Measurements from ENCODE around the gene A1BG.

Gene A1BG

GRCh38 chr19:58366585-58367430, 13.5 kb upstream of the A1BG start:
- H3K4me3 ChIP-seq (ENCODE audit: low read depth, low read length) = no peak overlapping the region
- DNase-seq (ENCODE audit: low read depth) = no peak
- TF ChIP-seq, protein P1, sequence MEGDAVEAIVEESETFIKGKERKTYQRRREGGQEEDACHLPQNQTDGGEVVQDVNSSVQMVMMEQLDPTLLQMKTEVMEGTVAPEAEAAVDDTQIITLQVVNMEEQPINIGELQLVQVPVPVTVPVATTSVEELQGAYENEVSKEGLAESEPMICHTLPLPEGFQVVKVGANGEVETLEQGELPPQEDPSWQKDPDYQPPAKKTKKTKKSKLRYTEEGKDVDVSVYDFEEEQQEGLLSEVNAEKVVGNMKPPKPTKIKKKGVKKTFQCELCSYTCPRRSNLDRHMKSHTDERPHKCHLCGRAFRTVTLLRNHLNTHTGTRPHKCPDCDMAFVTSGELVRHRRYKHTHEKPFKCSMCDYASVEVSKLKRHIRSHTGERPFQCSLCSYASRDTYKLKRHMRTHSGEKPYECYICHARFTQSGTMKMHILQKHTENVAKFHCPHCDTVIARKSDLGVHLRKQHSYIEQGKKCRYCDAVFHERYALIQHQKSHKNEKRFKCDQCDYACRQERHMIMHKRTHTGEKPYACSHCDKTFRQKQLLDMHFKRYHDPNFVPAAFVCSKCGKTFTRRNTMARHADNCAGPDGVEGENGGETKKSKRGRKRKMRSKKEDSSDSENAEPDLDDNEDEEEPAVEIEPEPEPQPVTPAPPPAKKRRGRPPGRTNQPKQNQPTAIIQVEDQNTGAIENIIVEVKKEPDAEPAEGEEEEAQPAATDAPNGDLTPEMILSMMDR (IDR thresholded peaks at IDR 0.05; ENCODE audit: insufficient read depth, low read depth, low read length, missing control alignments) = no peak

GRCh38 chr19:58364146-58364545, 10.9 kb upstream of the A1BG start:
- H3K4me3 ChIP-seq (ENCODE audit: low read depth, low read length) = no peak overlapping the region

DNA sequence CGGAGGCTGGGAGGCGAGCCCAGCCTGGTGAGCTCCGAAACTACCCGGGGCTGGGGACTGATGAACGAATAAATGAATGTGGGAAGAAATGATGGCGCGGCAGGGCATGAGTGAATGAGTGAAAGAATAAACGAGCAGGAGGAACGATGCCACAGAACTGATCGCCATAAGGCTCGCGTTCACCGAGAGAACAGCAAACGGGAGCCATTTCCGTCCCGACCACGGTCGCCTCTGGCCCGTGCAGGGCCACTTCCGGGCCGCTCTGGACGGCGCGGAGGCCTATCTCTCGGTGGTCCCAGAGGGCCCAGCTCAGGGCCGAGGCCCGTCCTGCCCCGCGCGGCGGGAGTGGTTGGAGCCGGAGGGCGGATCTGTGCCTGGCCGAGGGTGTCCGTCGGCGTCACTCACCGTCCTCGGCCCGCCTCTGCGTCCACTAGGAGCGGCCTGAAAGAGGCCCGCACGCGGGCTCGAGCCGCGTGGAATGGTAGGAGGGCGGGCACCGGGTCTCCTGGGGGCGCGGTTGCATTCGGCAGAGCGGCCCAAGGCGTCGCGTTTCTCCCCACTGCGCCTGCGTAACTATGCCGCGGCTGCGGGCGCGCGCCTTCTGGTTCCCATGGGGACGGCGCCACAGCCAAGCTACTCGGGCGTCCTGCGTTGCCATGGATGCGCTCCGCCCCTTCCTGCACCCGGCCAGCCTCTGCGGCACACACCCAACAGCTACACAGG, 9.1 kb upstream of the A1BG start, which contains the start of gene ZNF497:
ZNF497 (minus strand) TSS at position 480 of the 723 bp plus-strand sequence. CDS start 5,116 bp downstream, outside the sequence.
- H3K4me3 ChIP-seq (ENCODE audit: low read depth, low read length) = peak within 1 kb of the TSS; percentile 84
- DNase-seq (ENCODE audit: low read depth) = peak; percentile 98
- TF ChIP-seq, protein P1 (IDR thresholded peaks at IDR 0.05; ENCODE audit: insufficient read depth, low read depth, low read length, missing control alignments) = no peak

More at GRCh38 chr19:58364146-58364545, 10.9 kb upstream of the A1BG start:
- peak; percentile 46 for DNase-seq (ENCODE audit: low read depth)
- TF ChIP-seq, protein P1 (IDR thresholded peaks at IDR 0.05; ENCODE audit: insufficient read depth, low read depth, low read length, missing control alignments) = no peak

- peak overlapping the region; percentile 84 for H3K4me3 ChIP-seq (ENCODE audit: low read depth, low read length)
- TF ChIP-seq, protein P1 (IDR thresholded peaks at IDR 0.05; ENCODE audit: insufficient read depth, low read depth, low read length, missing control alignments) = no peak
- DNase-seq (ENCODE audit: low read depth) = peak; percentile 87
These were observed 8.6 kb upstream of the A1BG start for GRCh38 chr19:58361900-58362271.

GRCh38 chr19:58357481-58358145, 4.3 kb upstream of the A1BG start:
- TF ChIP-seq, protein P1 (IDR thresholded peaks at IDR 0.05; ENCODE audit: insufficient read depth, low read depth, low read length, missing control alignments) = no peak
- DNase-seq (ENCODE audit: low read depth) = no peak
- H3K4me3 ChIP-seq (ENCODE audit: low read depth, low read length) = no peak overlapping the region

DNA sequence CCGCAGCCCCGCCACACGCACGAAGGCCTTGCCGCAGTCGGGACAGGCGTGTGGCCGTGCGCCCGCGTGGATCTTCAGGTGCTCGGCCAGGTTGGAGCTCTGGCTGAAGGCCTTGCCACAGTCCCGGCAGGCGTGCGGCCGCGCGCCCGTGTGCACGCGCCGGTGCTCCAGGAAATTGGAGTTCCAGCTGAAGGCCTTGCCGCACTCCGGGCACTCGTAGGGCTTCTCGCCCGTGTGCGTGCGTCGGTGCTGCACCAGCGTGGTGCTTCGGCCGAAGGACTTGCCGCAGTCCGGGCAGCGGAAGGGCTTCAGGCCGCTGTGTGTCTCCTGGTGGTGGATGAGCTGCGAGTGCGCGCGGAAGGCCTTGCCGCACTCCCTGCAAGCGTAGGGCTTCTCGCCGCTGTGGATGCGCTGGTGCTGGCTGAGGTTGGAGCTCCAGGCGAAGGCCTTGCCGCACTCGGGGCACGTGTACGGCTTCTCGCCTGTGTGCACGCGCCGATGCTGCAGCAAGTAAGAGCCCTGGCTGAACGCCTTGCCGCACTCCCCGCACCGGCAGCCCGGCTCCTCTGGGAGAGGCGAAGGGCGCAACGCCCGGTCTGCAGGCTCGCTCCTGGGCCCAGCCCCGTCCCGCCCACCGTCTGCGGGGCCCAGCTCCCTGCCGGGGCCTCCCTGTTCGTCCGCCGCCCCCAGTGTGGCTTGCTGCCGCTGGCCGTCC, 3.6 kb upstream of the A1BG start:
- TF ChIP-seq, protein P1 (IDR thresholded peaks at IDR 0.05; ENCODE audit: insufficient read depth, low read depth, low read length, missing control alignments) = no peak
- DNase-seq (ENCODE audit: low read depth) = no peak
- no peak overlapping the region for H3K4me3 ChIP-seq (ENCODE audit: low read depth, low read length)
